SK-N-SH (cell line): Measurements from ENCODE around the gene BICD2. TPM values are rescaled to one million over a fixed set of nuclear protein-coding genes. Genes with fewer than 3 reads are reported as not detected.

Experiments
- polyA plus RNA-seq, 3 experiments: library from polyadenylated mRNA; depleted of rRNA; stranded (reverse); fragments of >200 nt; gene quantifications; 2 replicates each; pipeline ENCODE4 v1.2.3, GENCODE V29; 2012

The BICD2 gene
- polyA plus RNA-seq, 1 of the 3 experiments (the other 2 are of a cell fraction) = 19.6 TPM

Other genes starting within 250 kb of the BICD2 start
- 0.16 and 0.20 TPM in 2 replicates for gene ECM2, start 228.8 kb downstream of the BICD2 start, polyA plus RNA-seq (2012; rRNA removed)
- gene IPPK, start 94.7 kb downstream of the BICD2 start, polyA plus RNA-seq (2012; rRNA removed) = 16.5 and 20.2 TPM in 2 replicates
- 0.79 and 1.1 TPM in 2 replicates for gene ZNF484, start 113.2 kb upstream of the BICD2 start, polyA plus RNA-seq (2012; rRNA removed)
- not detected in 2 replicates for gene FGD3, start 182.7 kb upstream of the BICD2 start, polyA plus RNA-seq (2012; rRNA removed)